ENCODE measurements around the gene FAM161B.
"Not testable (repeated sequence)": the region's sequence is repeated elsewhere in the genome, so short reads cannot be mapped to it uniquely, and the experiment has no call there.

FAM161B gene

DNA sequence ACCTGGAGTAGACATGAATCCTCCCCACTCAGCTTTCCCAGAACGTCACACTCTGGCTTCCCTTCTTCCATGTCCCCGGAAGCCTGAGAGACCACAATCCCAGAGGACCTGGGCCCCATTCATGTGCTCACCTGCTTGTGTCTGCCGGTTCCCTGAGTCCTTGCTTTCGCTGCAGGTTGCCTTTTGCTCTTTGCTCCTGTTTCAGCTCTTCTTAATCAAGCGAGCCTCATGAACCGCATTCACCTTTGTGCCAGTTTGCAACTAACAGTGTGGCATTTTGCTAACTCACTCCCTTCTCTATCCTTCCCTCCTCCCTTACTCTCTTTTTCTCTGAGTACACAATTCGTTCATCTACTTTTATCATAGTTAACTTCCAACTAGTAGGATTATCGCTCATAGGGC, 46.1 kb upstream of the FAM161B start:
- Histone ChIP-seq H3K36me3 (no peaks in the 10 kb centered on the region), H3K27me3 (no peaks in the 10 kb centered on the region), H3K4me1 (no peaks in the 10 kb centered on the region), H3K4me3 (ENCODE audit: low read depth, low read length) (no peak overlapping the region), H3K9me3 (no peaks in the 10 kb centered on the region)
- DNase-seq = no peak
- TF ChIP-seq, protein P1, sequence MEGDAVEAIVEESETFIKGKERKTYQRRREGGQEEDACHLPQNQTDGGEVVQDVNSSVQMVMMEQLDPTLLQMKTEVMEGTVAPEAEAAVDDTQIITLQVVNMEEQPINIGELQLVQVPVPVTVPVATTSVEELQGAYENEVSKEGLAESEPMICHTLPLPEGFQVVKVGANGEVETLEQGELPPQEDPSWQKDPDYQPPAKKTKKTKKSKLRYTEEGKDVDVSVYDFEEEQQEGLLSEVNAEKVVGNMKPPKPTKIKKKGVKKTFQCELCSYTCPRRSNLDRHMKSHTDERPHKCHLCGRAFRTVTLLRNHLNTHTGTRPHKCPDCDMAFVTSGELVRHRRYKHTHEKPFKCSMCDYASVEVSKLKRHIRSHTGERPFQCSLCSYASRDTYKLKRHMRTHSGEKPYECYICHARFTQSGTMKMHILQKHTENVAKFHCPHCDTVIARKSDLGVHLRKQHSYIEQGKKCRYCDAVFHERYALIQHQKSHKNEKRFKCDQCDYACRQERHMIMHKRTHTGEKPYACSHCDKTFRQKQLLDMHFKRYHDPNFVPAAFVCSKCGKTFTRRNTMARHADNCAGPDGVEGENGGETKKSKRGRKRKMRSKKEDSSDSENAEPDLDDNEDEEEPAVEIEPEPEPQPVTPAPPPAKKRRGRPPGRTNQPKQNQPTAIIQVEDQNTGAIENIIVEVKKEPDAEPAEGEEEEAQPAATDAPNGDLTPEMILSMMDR (IDR thresholded peaks at IDR 0.05; ENCODE audit: low read depth, low read length) = no peak

DNA sequence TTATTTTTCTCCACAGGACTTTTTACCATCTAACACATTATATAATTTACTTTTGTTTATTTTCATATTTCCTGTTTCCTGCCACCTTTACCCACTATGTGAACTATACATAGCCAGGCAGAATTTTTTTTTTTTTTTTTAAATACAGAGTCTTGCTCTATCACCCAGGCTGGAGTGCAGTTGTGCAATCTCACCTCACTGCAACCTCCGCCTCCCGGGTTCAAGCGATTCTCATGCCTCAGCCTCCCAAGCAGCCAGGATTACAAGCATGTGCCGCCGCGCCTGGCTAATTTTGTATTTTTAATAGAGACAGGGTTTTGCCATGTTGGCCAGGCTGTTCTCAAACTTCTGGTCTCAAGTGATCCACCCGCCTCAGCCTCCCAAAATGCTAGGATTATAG, 45.0 kb upstream of the FAM161B start:
- not testable (repeated sequence) for H3K27me3 ChIP-seq; H3K4me3 ChIP-seq (ENCODE audit: low read depth, low read length); H3K36me3 ChIP-seq; DNase-seq; H3K4me1 ChIP-seq; H3K9me3 ChIP-seq

DNA sequence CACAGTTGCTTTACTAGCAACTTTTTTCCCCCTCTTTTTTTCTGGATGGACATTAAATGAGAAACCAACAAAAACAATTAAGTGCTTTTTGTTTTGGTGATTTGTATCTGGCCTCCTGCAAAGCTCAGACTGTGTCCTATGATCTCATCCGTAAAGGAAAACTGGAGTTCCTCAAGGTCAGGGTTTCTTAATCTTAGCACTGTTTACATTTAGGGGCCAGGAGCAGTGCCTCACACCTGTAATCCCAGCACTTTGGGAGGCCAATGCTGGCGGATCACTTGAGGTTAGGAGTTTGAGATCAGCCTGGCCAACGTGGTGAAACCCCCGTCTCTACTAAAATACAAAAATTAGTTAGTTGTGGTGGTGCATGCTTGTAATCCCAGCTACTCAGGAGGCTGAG, 41.2 kb upstream of the FAM161B start:
- no peak overlapping the region for H3K4me3 ChIP-seq (ENCODE audit: low read depth, low read length)
- no peaks in the 10 kb centered on the region for H3K9me3 ChIP-seq
- no peaks in the 10 kb centered on the region for H3K27me3 ChIP-seq
- TF ChIP-seq, protein P1 (IDR thresholded peaks at IDR 0.05; ENCODE audit: low read depth, low read length) = no peak
- no peaks in the 10 kb centered on the region for H3K4me1 ChIP-seq
- no peaks in the 10 kb centered on the region for H3K36me3 ChIP-seq
- DNase-seq = no peak

DNA sequence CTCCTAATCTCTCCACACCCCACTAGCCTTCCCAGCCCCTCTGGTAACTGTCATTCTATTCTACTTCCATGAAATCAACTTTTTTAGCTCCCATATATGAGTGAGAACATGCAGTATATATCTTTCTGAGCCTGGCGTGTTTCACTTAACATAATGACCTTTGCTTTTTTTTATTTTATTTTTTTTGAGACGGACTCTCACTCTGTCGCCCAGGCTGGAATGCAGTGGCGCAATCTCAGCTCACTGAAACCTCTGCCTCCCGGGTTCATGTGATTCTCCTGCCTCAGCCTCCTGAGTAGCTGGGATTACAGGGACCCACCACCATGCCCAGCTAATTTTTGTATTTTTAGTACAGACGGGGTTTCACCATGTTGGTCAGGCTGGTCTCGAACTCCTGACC, 38.8 kb upstream of the FAM161B start:
- H3K27me3 ChIP-seq; H3K4me1 ChIP-seq; H3K9me3 ChIP-seq; H3K36me3 ChIP-seq; DNase-seq; H3K4me3 ChIP-seq (ENCODE audit: low read depth, low read length): not testable (repeated sequence)

DNA sequence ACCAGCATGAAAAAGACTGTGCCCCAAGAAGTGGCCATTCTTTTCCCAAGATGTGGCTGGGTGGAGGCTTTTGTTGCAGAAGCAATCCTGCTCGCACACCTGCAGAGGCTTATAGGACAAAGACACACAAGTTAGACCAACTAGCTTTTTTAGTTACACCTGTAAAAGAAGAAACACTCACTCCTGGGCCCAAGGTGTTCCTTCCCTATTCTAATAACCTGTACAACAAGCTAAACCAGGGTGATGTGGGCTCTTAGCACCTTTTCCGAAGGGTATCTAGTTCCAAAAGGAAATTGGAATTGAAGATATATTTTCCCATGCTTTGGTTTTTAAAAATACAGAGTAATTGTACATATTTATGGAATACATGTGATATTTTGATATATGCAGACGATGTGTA, 38.2 kb upstream of the FAM161B start:
- Histone ChIP-seq H3K9me3 (no peaks in the 10 kb centered on the region), H3K27me3 (no peaks in the 10 kb centered on the region), H3K36me3 (no peaks in the 10 kb centered on the region), H3K4me1 (no peaks in the 10 kb centered on the region), H3K4me3 (ENCODE audit: low read depth, low read length) (no peak overlapping the region)
- TF ChIP-seq, protein P1 (IDR thresholded peaks at IDR 0.05; ENCODE audit: low read depth, low read length) = no peak
- DNase-seq = no peak

DNA sequence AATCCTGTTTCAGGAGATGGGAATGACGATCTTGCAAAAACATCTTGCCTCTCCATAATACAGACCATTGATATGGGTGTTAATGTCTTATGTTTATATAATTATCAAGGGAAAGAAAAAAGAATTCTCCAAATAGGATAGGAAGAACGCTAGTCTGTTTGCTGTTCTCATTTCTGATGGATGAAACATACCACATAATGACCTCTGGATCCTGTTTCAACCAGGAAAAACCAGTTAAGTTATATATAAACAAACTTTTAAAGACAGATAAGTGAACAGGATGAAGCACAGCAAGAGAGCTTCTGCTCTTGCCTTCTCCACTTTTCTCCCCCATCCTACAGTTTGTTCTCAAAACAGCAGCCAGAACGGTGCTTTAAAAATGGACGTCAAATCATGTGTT, 28.0 kb upstream of the FAM161B start:
- TF ChIP-seq, protein P1 (IDR thresholded peaks at IDR 0.05; ENCODE audit: low read depth, low read length) = no peak
- Histone ChIP-seq H3K4me1 (peaks cover 12% of the 10 kb centered on the region; the same call in 1 of the 2 replicates), H3K4me3 (ENCODE audit: low read depth, low read length) (no peak overlapping the region), H3K9me3 (no peaks in the 10 kb centered on the region), H3K27me3 (no peaks in the 10 kb centered on the region), H3K36me3 (no peaks in the 10 kb centered on the region)
- no peak for DNase-seq

DNA sequence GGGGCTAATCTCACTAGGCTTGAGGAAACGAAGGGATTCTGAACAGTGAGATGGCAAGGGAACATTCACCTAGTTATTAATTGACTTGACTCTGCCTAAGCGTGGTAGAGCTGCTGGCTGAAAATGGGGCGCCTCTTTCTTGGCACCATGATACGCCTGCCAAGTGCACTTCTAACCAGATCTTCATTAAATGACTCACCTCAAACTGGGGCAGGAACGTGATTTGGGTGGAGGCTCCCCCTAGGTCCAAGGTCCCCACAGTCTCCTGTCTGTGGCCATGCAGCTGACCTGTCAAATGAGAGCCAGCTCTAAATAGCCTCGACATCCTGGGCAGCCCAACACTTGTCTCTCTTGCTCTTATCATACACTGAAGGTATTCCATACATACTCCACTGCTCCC, 26.2 kb upstream of the FAM161B start:
- H3K9me3 ChIP-seq = no peaks in the 10 kb centered on the region
- no peak for DNase-seq
- no peaks in the 10 kb centered on the region for H3K27me3 ChIP-seq
- TF ChIP-seq, protein P1 (IDR thresholded peaks at IDR 0.05; ENCODE audit: low read depth, low read length) = no peak
- peaks cover 15% of the 10 kb centered on the region; the same call in 1 of the 2 replicates for H3K4me1 ChIP-seq
- H3K4me3 ChIP-seq (ENCODE audit: low read depth, low read length) = no peak overlapping the region
- H3K36me3 ChIP-seq = no peaks in the 10 kb centered on the region
